Body of pancreas (tissue), 4 donors: ENCODE data around the gene PALM3. TPM values are rescaled to one million over a fixed set of nuclear protein-coding genes. Genes with fewer than 3 reads are reported as not detected.

ENCODE experiments used
- ATAC-seq: fragments of 150-250 bp; one replicate; pipeline ENCODE4 v1.9.1; 2016
- DNase-seq, 4 donors: peaks; one replicate each; pipeline ENCODE4 v3.0.0-alpha.2; 2019
- H3K27ac ChIP-seq, 4 donors: fragments of 200-600 bp; sonication (generic); 1 replicate in 3 of 4; 2 replicates in 1 of 4; pipeline versions ENCODE4 v1.5.1 to v1.6.1; 2016 to 2019; ENCODE audit warnings: mild to moderate bottlenecking in 1 of 4, mixed read lengths in 1 of 4, moderate library complexity in 1 of 4
- H3K27me3 ChIP-seq, 2 donors: fragments of 200-600 bp; sonication (generic); one replicate each; pipeline ENCODE4 v1.6.0; 2016; ENCODE audit warnings: mild to moderate bottlenecking in 1 of 2
- H3K36me3 ChIP-seq, 2 donors: fragments of 200-600 bp; sonication (generic); replicated peaks in 1 of 2; 2 replicates each; pipeline ENCODE4 v1.5.1; 2016; ENCODE audit warnings: low read depth in 2 of 2; ENCODE audit not compliant: insufficient read depth in 1 of 2
- H3K4me1 ChIP-seq: fragments of 200-600 bp; sonication (generic); one replicate; pipeline ENCODE4 v1.6.0; 2016
- H3K4me3 ChIP-seq, 2 donors: fragments of 200-600 bp; sonication (generic); 1 replicate in 1 of 2; 2 replicates in 1 of 2; pipeline ENCODE4 v1.5.1; 2016 to 2019
- H3K9me3 ChIP-seq, 3 donors: fragments of 200-600 bp; sonication (generic); 1 replicate in 2 of 3; 2 replicates in 1 of 3; pipeline ENCODE4 v1.5.1; 2016
- POLR2A ChIP-seq, 3 donors: fragments of 450-650 bp; IDR thresholded peaks; one replicate each; pipeline ENCODE4 v1.6.1; 2016; ENCODE audit warnings: antibody characterized with exemption in 3 of 3, mild to moderate bottlenecking in 2 of 3
- WGBS, 2 donors: methylation state at CpG; one replicate each; pipeline ENCODE4 v1.1.5; 2017; 5-methylcytosine and 5-hydroxymethylcytosine counted together
- intact Hi-C: fragments of 100-400 bp; cut with DNase I; formaldehyde crosslinking; loops from one replicate; pipeline ENCODE4 v1.15.1; 2023
- total RNA-seq, 2 donors: library from RNA; depleted of rRNA; stranded (reverse); fragments of >200 nt; gene quantifications; one replicate each; pipeline ENCODE4 v1.1.0, GENCODE V29; 2016
- TF ChIP-seq, protein P1 (sequence below), 7 experiments: fragments of 450-650 bp in 4 of 7; fragments of 200-600 bp in 3 of 7; sonication (generic) in 3 of 7; IDR thresholded peaks; one replicate each; pipeline ENCODE4 v1.5.1; 2016 to 2019; ENCODE audit warnings: antibody characterized with exemption in 7 of 7

The PALM3 gene
- total RNA-seq, 2 donors from 2014 or later = 17.4 to 28.3 TPM

DNA sequence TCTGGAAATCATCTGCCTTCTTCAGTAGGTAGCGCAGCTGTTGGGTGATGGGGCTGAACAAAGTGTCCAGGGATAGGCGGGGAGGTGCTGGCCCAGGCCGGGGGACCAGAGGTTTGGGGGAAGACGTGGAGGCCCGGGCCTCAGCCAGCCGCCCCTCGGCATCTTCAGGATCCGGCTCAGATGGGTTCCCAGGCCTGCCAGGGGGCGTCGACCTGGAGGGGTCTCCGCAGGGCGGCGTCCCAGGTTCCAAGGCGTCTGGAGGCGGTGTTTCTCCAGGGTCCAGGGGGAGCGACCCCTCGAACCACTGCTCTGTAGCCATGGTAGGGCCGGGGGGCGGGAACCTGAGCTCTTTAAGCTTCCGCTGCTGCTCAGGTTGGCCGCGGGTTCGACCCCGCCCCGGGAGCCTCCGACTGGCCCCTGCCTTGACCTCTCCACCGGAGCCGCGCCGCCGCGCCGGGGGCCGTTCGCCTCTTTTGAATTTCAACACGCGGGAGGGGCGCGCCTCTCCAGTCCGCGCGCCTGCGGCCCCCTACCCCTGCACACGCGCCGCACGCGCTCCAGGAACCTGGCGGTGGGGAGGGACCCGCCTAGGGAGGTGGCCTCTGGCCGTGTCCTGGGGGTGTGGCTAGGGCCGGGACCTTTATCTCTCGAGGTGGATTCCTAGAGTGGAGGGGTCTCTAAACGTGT lies 23.6 kb upstream of the PALM3 start, which contains the start of gene C19orf67:
C19orf67 (minus strand) TSS at position 475 of the 687 bp plus-strand sequence; CDS start at position 319, 156 bp downstream.
- ATAC-seq = no peak
- DNase-seq = no peak

DNA sequence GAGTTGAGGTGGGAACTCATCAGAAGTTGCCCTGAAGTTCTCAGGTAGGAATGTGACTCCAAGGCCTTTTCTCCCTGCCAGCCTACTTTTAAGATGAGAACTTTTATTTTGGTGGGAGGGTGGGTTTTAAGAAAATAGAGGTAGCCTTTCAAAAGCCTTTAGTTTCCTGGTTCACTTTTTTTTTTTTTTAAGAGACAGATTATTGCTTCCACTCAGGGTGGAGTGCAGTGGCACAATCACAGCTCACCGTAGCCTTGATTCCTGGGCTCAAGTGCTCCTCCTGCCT lies 20.7 kb upstream of the PALM3 start:
- no peak for DNase-seq
- TF ChIP-seq, protein P1, sequence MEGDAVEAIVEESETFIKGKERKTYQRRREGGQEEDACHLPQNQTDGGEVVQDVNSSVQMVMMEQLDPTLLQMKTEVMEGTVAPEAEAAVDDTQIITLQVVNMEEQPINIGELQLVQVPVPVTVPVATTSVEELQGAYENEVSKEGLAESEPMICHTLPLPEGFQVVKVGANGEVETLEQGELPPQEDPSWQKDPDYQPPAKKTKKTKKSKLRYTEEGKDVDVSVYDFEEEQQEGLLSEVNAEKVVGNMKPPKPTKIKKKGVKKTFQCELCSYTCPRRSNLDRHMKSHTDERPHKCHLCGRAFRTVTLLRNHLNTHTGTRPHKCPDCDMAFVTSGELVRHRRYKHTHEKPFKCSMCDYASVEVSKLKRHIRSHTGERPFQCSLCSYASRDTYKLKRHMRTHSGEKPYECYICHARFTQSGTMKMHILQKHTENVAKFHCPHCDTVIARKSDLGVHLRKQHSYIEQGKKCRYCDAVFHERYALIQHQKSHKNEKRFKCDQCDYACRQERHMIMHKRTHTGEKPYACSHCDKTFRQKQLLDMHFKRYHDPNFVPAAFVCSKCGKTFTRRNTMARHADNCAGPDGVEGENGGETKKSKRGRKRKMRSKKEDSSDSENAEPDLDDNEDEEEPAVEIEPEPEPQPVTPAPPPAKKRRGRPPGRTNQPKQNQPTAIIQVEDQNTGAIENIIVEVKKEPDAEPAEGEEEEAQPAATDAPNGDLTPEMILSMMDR (IDR thresholded peaks at IDR 0.05) = no peak
- TF ChIP-seq POLR2A (IDR thresholded peaks at IDR 0.05) = no peak
- intact Hi-C loops = loop anchor here (10.0 kb wide), 1 partner anchor 52 kb away; the partner anchor contains the start of gene ASF1B
- peak overlapping the region in 1 of 2 donors; percentile 70 for H3K4me3 ChIP-seq
- 0 to 25% methylated on average over 1 of the region's 1 CpG for WGBS, 2 donors
- H3K27me3 ChIP-seq = no peaks in the 10 kb centered on the region
- H3K9me3 ChIP-seq = no peaks in the 10 kb centered on the region
- peaks cover 34% of the 10 kb centered on the region for H3K4me1 ChIP-seq
- ATAC-seq = no peak
- no peaks in the 10 kb centered on the region for H3K36me3 ChIP-seq
- peak overlapping the region in 3 of 4 donors; percentile 92 to 96 (median 94) for H3K27ac ChIP-seq

More for the DNA sequence above, 23.6 kb upstream of the PALM3 start, which contains the start of gene C19orf67:
- no peak within 1 kb of the TSS for H3K27ac ChIP-seq
- H3K27me3 ChIP-seq = no peaks in the 10 kb centered on the region
- TF ChIP-seq, protein P1 (IDR thresholded peaks at IDR 0.05) = no peak
- no peak for TF ChIP-seq POLR2A (IDR thresholded peaks at IDR 0.05)
- intact Hi-C loops = loop anchor here (10.0 kb wide), 1 partner anchor 49 kb away; the partner anchor contains the start of gene ASF1B
- no peaks in the 10 kb centered on the region for H3K36me3 ChIP-seq
- H3K4me3 ChIP-seq = no peak within 1 kb of the TSS
- 48 to 56% methylated on average over 25 to 31 of the region's 54 CpGs for WGBS, 2 donors
- H3K4me1 ChIP-seq = peaks cover 38% of the 10 kb centered on the region
- H3K9me3 ChIP-seq = no peaks in the 10 kb centered on the region

DNA sequence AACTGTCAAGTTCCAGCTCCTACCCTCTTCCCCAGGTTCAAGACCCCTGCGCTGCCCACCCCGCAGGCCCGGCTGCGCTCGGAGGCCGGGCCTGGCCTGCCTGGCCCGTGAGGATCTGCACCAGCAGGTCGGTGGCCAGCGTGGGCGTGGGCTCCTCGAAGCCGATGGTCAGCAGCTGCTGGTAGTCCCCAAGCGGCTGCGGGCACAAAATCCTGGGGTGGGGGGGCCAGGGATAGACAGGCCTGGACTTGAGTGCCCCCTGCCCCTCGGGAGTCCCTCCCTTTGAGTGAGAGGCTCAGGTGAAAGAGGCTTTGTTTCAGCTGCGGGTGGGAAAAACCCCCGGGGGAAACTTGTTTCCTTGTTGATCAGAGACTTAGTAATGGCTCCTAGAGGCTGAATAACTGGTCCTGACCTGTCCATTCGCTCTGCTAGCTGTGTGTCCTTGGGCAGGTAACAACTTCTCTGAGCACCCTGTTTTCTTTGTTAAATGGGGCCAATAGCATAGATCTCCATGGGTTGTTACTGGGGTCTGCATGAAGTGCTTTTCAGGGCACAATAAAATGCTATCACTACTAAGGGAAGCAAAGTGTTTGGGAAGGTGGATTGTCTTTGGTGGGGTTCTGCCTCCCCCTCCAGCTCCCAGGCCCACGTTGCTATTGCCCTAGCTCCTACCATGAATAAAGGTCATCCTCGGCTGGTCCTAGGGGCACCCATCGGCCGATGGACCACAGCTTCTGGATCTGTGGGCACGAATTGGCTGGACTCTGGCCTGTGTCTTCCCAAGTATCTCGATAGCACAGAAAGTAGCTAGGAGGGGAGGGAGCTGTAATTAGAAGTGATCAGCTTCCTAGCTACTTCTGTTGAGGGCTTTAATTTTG lies 20.2 kb upstream of the PALM3 start:
- peak overlapping the region; percentile 79 to 96 (median 93) for H3K27ac ChIP-seq
- no peaks in the 10 kb centered on the region for H3K36me3 ChIP-seq
- H3K27me3 ChIP-seq = no peaks in the 10 kb centered on the region
- peak; percentile 52 to 67 (median 61) for DNase-seq
- H3K9me3 ChIP-seq = no peaks in the 10 kb centered on the region
- H3K4me1 ChIP-seq = peaks cover 34% of the 10 kb centered on the region
- TF ChIP-seq, protein P1 (IDR thresholded peaks at IDR 0.05) = no peak
- TF ChIP-seq POLR2A (IDR thresholded peaks at IDR 0.05) = peak in 1 of 3 donors; percentile 8
- ATAC-seq = peak; percentile 25
- 7 to 28% methylated on average over 7 to 24 of the region's 24 CpGs for WGBS, 2 donors
- intact Hi-C loops = loop anchor here (10.0 kb wide), 1 partner anchor 53 kb away; the partner anchor contains the start of gene ASF1B
- H3K4me3 ChIP-seq = peak overlapping the region; percentile 63 to 70

DNA sequence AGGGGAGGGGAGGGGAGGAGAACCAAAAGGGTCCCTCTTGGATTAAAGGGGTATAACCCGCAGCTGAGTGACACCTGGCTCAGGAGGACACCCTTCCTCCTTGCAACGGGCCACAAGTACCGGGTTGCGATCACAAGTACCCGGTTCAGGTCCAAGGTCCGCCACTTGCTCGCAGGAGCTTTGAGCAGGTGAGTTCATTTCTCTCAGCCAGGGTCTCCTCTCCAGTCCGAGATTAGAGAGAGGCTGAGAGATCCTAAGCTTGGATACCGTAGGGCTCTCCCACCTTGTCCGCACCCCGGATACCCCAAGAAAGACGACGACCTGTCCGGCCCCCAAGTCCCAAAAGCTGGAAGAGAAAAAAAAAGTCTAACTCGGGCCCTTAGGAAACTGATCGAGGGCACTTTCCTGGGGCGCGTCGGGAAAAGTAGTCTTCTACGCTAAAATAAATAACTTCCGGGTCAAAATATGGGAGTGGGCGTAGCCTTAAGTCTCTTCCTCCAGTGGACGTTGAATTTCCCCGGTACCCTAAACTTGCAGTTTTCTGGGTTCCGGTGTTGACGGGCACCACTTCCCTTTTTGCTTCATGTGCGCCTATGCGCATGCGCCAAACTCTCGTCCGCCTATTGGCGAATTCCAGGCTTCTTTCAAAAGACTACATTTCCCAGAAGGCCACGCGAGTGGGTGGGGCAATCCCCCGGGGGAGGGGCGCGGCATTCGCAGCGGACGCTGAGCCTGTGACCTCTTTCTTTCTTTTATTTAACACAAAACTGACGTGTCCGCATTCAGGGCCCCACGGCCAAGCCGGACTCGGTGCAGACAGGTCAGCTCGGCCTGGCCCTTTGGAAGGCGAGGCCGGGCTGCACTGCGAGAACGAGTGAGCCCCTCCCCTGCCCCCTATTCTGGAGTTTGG lies 19.3 kb upstream of the PALM3 start:
- Histone ChIP-seq H3K4me3 (peak overlapping the region; percentile 63 to 70), H3K4me1 (peaks cover 36% of the 10 kb centered on the region), H3K36me3 (no peaks in the 10 kb centered on the region), H3K27ac (peak overlapping the region; percentile 79 to 96 (median 93)), H3K9me3 (no peaks in the 10 kb centered on the region), H3K27me3 (no peaks in the 10 kb centered on the region)
- DNase-seq (peak; percentile 99 to 100 (median 99)), ATAC-seq (peak; percentile 95)
- intact Hi-C loops = loop anchor here (10.0 kb wide), 1 partner anchor 54 kb away; the partner anchor contains the start of gene ASF1B
- WGBS, 2 donors = 0 to 1% methylated on average over 33 to 50 of the region's 50 CpGs
- TF ChIP-seq POLR2A (IDR thresholded peaks at IDR 0.05) = peak; percentile 66 to 96 (median 94)
- TF ChIP-seq, protein P1 (IDR thresholded peaks at IDR 0.05) = peak in 1 of 7 experiments; percentile 16
